HCT116 (cell line): ENCODE measurements around the gene ZNF618. TPM values are rescaled to one million over a fixed set of nuclear protein-coding genes. Genes with fewer than 3 reads are reported as not detected.

ENCODE experiments used
- ATAC-seq: fragments of 200-7000 bp; cut with Tn5 transposase; 2 replicates; pipeline ENCODE4 v1.9.1; 2020; ENCODE audit warnings: mild to moderate bottlenecking, moderate library complexity
- BruUV-seq: library from RNA; stranded (reverse); fragments of 400-500 nt; replicated peaks from 2 replicates; lab custom pipeline; 2021; lab: Mats Ljungman, UMichigan
- CTCF ChIA-PET: fragments of 300-600 bp; sonication (Branson Sonifier 250); formaldehyde crosslinking; loops from one replicate; lab custom pipeline; 2021; ENCODE audit warnings: antibody characterized with exemption; lab: Charles Lee
- POLR2A ChIA-PET: fragments of 300-600, 350-600 bp; sonication (Branson Sonifier 250); formaldehyde crosslinking; loops from one replicate; lab custom pipeline; 2021; ENCODE audit warnings: antibody characterized with exemption; lab: Charles Lee
- RAD21 ChIA-PET, 2 experiments: fragments of 300-600 bp; sonication (Branson Sonifier 250); formaldehyde crosslinking; loops; one replicate each; lab custom pipeline; 2023; ENCODE audit warnings: low total read pairs in 2 of 2; ENCODE audit not compliant: uncharacterized antibody in 2 of 2, unreplicated experiment in 2 of 2, low non-redundant PET in 1 of 2; lab: Charles Lee
- DNase-seq: peaks from one replicate; pipeline ENCODE4 v3.0.0-alpha.2; 2010; ENCODE audit warnings: low read depth, low spot score
- H2AFZ ChIP-seq: fragments of 200-600 bp; shearing (Covaris generic), sonication (generic); 2 replicates; pipeline ENCODE4 v1.6.1; 2017; ENCODE audit warnings: low read depth, mixed run types, mixed read lengths, antibody characterized with exemption, low read length; ENCODE audit not compliant: poor library complexity, severe bottlenecking
- H3K27ac ChIP-seq: 2 replicates; pipeline ENCODE4 v1.5.1; 2012; ENCODE audit warnings: low read depth, low read length
- H3K27me3 ChIP-seq: fragments of 200-600 bp; sonication (generic); 2 replicates; pipeline ENCODE4 v1.6.1; 2016; ENCODE audit warnings: mixed run types, low read length, mixed read lengths; ENCODE audit not compliant: insufficient read depth
- H3K36me3 ChIP-seq, 2 experiments: fragments of 200-500 bp in 1 of 2; fragments of 200-600 bp in 1 of 2; sonication (Bioruptor generic) in 1 of 2; sonication (generic) in 1 of 2; 2 replicates each; pipeline versions ENCODE4 v1.5.1 to v1.6.1; 2014 to 2016; ENCODE audit warnings: low read length in 2 of 2, inconsistent platforms in 1 of 2, mixed read lengths in 1 of 2, mixed run types in 1 of 2; ENCODE audit not compliant: insufficient read depth in 2 of 2, control insufficient read depth in 1 of 2
- H3K4me1 ChIP-seq, 2 experiments: fragments of 200-600 bp in 1 of 2; sonication (generic) in 1 of 2; 2 replicates each; pipeline versions ENCODE4 v1.5.1 to v1.6.1; 2012 to 2017; ENCODE audit warnings: low read length in 2 of 2, inconsistent platforms in 1 of 2, mild to moderate bottlenecking in 1 of 2, mixed read lengths in 1 of 2, mixed run types in 1 of 2, moderate library complexity in 1 of 2; ENCODE audit not compliant: insufficient read depth in 2 of 2, control insufficient read depth in 1 of 2
- H3K4me2 ChIP-seq: fragments of 200-600 bp; sonication (generic); 2 replicates; pipeline ENCODE4 v1.6.1; 2017; ENCODE audit warnings: mixed run types, low read length, mixed read lengths
- H3K4me3 ChIP-seq, 2 experiments: fragments of 200-600 bp in 1 of 2; sonication (generic) in 1 of 2; replicated peaks in 1 of 2; 2 replicates each; pipeline ENCODE4 v1.5.1; 2011 to 2016; ENCODE audit warnings: low read length in 2 of 2, control low read depth in 1 of 2, low read depth in 1 of 2, mild to moderate bottlenecking in 1 of 2, mixed read lengths in 1 of 2, mixed run types in 1 of 2
- H3K79me2 ChIP-seq: fragments of 200-600 bp; sonication (generic); 2 replicates; pipeline ENCODE4 v1.6.1; 2017; ENCODE audit warnings: mild to moderate bottlenecking, mixed run types, low read length, moderate library complexity, mixed read lengths; ENCODE audit not compliant: insufficient read depth
- H3K9ac ChIP-seq: fragments of 200-600 bp; sonication (generic); 2 replicates; pipeline ENCODE4 v1.6.1; 2016; ENCODE audit warnings: low read length, mixed read lengths
- H3K9me2 ChIP-seq: fragments of 200-600 bp; sonication (generic), shearing (Covaris generic); 2 replicates; pipeline ENCODE4 v1.6.1; 2017; ENCODE audit warnings: mixed run types, mild to moderate bottlenecking, moderate library complexity; ENCODE audit not compliant: insufficient read depth
- H3K9me3 ChIP-seq, 2 experiments: fragments of 200-500 bp in 1 of 2; fragments of 200-600 bp in 1 of 2; sonication (Bioruptor generic) in 1 of 2; sonication (generic) in 1 of 2; 2 replicates each; pipeline ENCODE4 v1.6.1; 2014 to 2017; ENCODE audit warnings: low read length in 2 of 2, mixed read lengths in 2 of 2, inconsistent platforms in 1 of 2, low read depth in 1 of 2, mild to moderate bottlenecking in 1 of 2, mixed run types in 1 of 2, moderate library complexity in 1 of 2; ENCODE audit not compliant: control insufficient read depth in 1 of 2, insufficient read depth in 1 of 2
- H4K20me1 ChIP-seq: fragments of 200-600 bp; sonication (generic), shearing (Covaris generic); 2 replicates; pipeline ENCODE4 v1.6.1; 2017; ENCODE audit warnings: mixed run types, mild to moderate bottlenecking, moderate library complexity; ENCODE audit not compliant: insufficient read depth
- CBX3 ChIP-seq: IDR thresholded peaks from 2 replicates; pipeline ENCODE4 v1.6.1; 2012; ENCODE audit warnings: low read depth
- CTCF ChIP-seq, 3 experiments: fragments of 200-600 bp in 1 of 3; sonication (generic) in 1 of 3; IDR thresholded peaks in 2 of 3; conservative IDR thresholded peaks in 1 of 3; 2 replicates each; pipeline ENCODE4 v1.5.1; 2012 to 2017; ENCODE audit warnings: low read depth in 2 of 3, low read length in 2 of 3, antibody characterized with exemption in 1 of 3, borderline replicate concordance in 1 of 3, control low read depth in 1 of 3, mild to moderate bottlenecking in 1 of 3, mixed read lengths in 1 of 3, mixed run types in 1 of 3, moderate library complexity in 1 of 3; ENCODE audit not compliant: insufficient read depth in 1 of 3
- EGR1 ChIP-seq: IDR thresholded peaks from 2 replicates; pipeline ENCODE4 v1.6.1; 2012; ENCODE audit warnings: low read depth
- ELF1 ChIP-seq: IDR thresholded peaks from 2 replicates; pipeline ENCODE4 v1.6.1; 2012; ENCODE audit warnings: low read depth, borderline replicate concordance
- FOSL1 ChIP-seq: IDR thresholded peaks from 2 replicates; pipeline ENCODE4 v1.6.1; 2012; ENCODE audit warnings: low read depth
- JUND ChIP-seq: IDR thresholded peaks from 2 replicates; pipeline ENCODE4 v1.6.1; 2012
- POLR2A ChIP-seq: IDR thresholded peaks from 2 replicates; pipeline ENCODE4 v1.7.0; 2011; ENCODE audit warnings: borderline replicate concordance; ENCODE audit not compliant: insufficient read depth, insufficient read length; ENCODE audit errors: extremely low read depth
- RAD21 ChIP-seq: IDR thresholded peaks from 2 replicates; pipeline ENCODE4 v1.6.1; 2012; ENCODE audit warnings: low read depth, mild to moderate bottlenecking
- REST ChIP-seq: IDR thresholded peaks from 2 replicates; pipeline ENCODE4 v1.6.1; 2012; ENCODE audit warnings: low read depth
- SIN3A ChIP-seq: IDR thresholded peaks from 2 replicates; pipeline ENCODE4 v1.6.1; 2012; ENCODE audit warnings: low read depth
- SRF ChIP-seq: IDR thresholded peaks from 2 replicates; pipeline ENCODE4 v1.6.1; 2012; ENCODE audit warnings: low read depth
- TCF7L2 ChIP-seq: IDR thresholded peaks from 2 replicates; pipeline ENCODE4 v1.7.0; 2011; ENCODE audit warnings: borderline replicate concordance, inconsistent platforms; ENCODE audit not compliant: insufficient read depth, insufficient read length; ENCODE audit errors: extremely low read depth
- ZBTB33 ChIP-seq: IDR thresholded peaks from 2 replicates; pipeline ENCODE4 v1.6.1; 2011; ENCODE audit warnings: mild to moderate bottlenecking, low read length, moderate library complexity; ENCODE audit not compliant: insufficient replicate concordance; ENCODE audit errors: extremely low read depth
- intact Hi-C: fragments of 100-400 bp; cut with micrococcal nuclease; formaldehyde crosslinking; loops from 2 replicates; pipeline ENCODE4 v1.10.0; 2022
- total RNA-seq: library from RNA; stranded (reverse); gene quantifications from one replicate; pipeline ENCODE4 v1.2.1, GENCODE V29; 2021; ENCODE audit not compliant: unreplicated experiment

The ZNF618 gene
- total RNA-seq, 1 experiment from 2014 or later: 13.5 TPM

GRCh38 chr9:114030364-114030763, 154.3 kb downstream of the ZNF618 start:
- Histone ChIP-seq H4K20me1 (no peaks in the 10 kb centered on the region), H3K27ac (no peak overlapping the region), H3K4me1 (no peaks in the 10 kb centered on the region), H3K4me2 (no peak overlapping the region), H3K36me3 (no peaks in the 10 kb centered on the region), H3K9me3 (no peaks in the 10 kb centered on the region), H2AFZ (no peak overlapping the region), H3K9ac (no peak overlapping the region), H3K27me3 (no peaks in the 10 kb centered on the region), H3K9me2 (no peaks in the 10 kb centered on the region), H3K4me3 (no peak overlapping the region), H3K79me2 (no peaks in the 10 kb centered on the region)
- intact Hi-C loops: no loop called here
- ChIA-PET CTCF (no interaction called here), RAD21 (no interaction called here), POLR2A (no interaction called here)
- DNase-seq (no peak), ATAC-seq (no peak)
- TF ChIP-seq FOSL1 (no peak), ZBTB33 (no peak), EGR1 (no peak), RAD21 (no peak), SIN3A (no peak), REST (no peak), TCF7L2 (no peak), POLR2A (no peak), CTCF (IDR thresholded peaks at IDR 0.05 in 2 of 3, conservative IDR thresholded peaks at IDR 0.05 in 1 of 3; ENCODE audit: borderline replicate concordance in 1 of 3, insufficient read depth in 1 of 3, low read depth in 2 of 3, low read length in 2 of 3) (no peak), CBX3 (no peak), JUND (no peak), SRF (no peak), ELF1 (no peak)
- BruUV-seq: no TSS peak
